HG02884 (cell line): Measurements from ENCODE around the gene WDR5B.
A peak's percentile ranks its signal among the peaks of the same experiment; 100 is the strongest.
"Not testable (repeated sequence)": the region's sequence is repeated elsewhere in the genome, so short reads cannot be mapped to it uniquely, and the experiment has no call there.

ENCODE experiments used
- ATAC-seq: cut with Tn5 transposase; IDR thresholded peaks from one replicate; pipeline ENCODE4 v1.9.1; 2021; ENCODE audit warnings: mild to moderate bottlenecking, moderate library complexity; ENCODE audit not compliant: unreplicated experiment

Gene WDR5B

GRCh38 chr3:122415762-122416654 lies at the start of gene WDR5B:
Gene WDR5B (minus strand): TSS chr3:122416062. CDS start chr3:122415528, 534 bp downstream.
- ATAC-seq, result peak; percentile 80

DNA sequence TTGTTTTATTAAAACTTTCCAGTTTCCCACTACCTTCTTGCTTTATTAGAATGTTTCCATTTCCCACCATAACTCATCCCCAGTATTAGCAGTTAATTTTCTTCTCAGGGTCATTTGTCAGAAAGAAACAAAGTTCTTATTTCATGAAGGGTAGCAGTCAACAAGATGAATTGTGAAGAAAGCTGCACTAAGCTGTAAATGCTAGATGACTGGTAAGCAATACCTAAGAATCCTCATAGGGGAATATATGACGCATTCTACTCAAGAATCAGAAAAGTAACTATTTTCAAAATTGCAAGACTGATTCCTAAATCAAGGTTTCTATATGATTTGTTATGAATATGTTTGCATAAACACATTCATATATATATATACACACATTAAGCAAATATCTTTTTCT lies 48.8 kb upstream of the WDR5B start:
- ATAC-seq, result no peak

DNA sequence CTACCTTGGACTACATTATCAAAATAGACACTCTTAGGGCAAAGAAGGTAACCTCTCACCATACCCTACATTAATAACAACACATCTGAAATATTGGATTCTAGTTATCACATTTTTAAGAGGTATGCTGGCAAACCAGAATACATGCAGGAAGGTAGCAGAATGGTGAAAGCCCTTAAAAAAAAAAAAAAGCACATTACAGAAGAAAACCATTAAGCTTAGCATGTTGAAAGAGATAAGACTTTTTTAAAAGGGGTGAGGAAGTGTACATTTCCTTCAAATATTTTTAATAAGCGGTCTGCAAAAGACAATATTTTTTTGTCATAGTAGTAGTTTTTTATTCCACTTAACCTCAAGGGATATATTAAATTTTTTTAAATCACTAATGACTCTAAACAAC lies 46.5 kb upstream of the WDR5B start:
- no peak for ATAC-seq

DNA sequence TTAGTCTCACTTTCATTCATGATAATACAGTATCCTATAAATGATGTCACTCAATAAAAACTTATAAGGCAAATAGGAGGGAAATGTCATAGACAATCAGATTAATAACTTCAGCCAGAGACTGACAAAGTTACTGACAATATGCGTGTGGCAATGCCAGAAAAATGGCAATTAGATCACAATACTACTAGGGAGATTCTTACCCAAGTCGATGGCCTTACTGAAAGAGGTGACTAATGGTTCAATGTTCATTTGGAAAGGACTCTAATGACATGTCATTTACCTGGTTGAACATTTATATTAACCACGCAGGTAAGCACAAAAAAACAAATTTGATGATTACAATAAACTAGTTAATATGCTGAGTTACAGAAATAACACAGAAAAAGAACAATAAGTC lies 45.9 kb upstream of the WDR5B start:
- no peak for ATAC-seq

DNA sequence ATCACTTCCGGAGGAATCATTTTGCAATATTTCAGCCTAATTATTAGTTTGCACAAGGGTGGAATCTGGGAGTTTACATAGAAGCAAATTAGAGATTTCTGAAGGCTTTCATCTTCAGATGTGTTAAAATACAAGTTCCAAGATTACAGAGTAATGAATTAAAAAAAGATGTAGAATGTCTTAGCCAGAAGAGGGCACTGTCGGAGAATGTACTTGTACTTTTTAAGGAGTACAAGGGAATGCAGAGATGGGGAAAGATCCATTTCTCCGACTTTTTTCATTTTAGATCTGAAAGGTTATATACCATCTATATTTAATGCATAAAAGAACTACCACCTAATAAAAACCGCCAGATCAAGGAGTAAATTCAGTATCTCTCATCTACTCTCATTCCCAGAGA lies 43.1 kb upstream of the WDR5B start:
- no peak for ATAC-seq

DNA sequence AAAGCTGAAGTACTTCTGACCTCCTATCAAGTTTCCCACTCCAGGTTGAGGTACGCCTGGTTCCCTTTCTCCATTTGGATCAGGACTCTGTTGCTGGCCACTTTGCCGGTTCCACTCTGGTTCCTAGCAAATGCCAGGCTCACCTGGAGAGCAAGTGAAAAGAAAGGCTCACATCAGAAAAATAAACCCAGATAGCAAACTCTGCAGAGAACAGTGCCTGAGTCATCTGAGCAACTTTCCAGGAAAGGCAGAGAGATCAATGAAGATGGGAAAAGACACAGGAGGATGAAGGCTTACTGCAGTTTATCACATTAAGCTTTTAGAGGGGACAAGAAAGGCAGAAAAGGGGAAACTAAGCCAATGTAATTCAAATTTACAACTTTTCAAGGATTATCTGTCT lies 41.8 kb upstream of the WDR5B start:
- no peak for ATAC-seq

DNA sequence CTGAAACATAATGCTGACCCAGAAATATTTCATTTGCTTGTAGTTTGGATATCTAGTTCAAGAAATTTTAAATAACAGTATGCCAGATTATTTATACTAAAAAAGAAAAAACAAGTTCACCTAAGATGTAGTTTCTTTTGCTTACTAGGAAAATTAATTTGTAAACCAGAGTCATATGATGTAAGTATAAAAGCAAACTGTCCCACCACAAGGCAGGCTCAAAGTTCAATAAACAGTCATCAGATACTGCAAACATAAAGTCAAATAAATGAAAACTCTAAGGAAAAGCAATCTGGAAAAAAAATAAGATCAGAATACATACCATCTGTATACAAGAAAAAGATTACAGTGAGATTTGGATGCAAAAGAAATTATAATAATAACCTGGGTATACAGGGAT lies 40.2 kb upstream of the WDR5B start:
- ATAC-seq, result no peak

GRCh38 chr3:122451371-122451770 lies 35.5 kb upstream of the WDR5B start:
- no peak for ATAC-seq

DNA sequence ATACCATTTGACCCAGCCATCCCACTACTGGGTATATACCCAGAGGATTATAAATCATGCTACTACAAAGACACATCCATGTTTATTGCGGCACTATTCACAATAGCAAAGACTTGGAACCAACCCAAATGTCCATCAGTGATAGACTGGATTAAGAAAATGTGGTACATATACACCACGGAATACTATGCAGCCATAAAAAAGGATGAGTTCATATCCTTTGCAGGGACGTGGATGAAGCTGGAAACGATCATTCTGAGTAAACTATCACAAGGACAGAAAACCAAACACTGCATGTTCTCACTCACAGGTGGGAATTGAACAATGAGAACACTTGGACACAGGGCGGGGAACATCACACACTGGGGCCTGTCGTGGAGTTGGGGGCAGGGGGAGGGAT lies 32.4 kb upstream of the WDR5B start:
- not testable (repeated sequence) for ATAC-seq

DNA sequence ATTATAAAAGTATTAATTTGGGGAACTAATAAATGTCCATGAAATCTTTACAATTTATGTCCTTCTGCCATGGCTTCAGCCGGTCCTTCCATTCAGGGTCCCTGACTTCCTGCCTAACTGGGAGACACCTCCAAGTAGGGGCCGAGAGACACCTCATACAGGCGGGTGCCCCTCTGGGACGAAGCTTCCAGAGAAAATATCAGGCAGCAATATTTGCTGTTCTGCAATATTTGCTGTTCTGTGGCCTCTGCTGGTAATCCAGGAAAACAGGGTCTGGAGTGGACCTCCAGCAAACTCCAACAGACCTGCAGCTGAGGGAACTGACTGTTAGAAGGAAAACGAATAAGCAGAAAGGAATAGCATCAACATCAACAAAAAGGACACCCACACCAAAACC lies 28.6 kb upstream of the WDR5B start:
- not testable (repeated sequence) for ATAC-seq

- not testable (repeated sequence) for ATAC-seq
Measured at GRCh38 chr3:122443762-122444490, 28.1 kb upstream of the WDR5B start.

GRCh38 chr3:122443090-122443489 lies 27.2 kb upstream of the WDR5B start:
- no peak for ATAC-seq

DNA sequence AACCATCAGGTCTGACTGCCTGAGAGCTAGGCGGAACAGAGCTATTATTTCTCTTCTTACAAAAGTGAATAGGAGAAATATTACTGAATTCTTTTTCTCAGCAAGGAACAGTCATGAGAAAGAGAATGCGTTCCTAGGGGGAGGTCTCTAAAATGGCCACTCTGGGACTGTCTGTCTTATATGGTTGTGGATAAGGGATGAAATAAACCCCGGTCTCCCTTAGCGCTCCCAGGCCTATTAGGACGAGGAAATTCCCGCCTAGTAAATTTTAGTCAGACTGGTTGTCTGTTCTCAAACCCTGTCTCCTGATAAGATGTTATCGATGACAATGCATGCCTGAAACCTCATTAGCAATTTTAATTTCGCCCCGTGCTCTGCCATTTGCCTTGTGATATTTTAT lies 20.1 kb upstream of the WDR5B start:
- no peak for ATAC-seq

DNA sequence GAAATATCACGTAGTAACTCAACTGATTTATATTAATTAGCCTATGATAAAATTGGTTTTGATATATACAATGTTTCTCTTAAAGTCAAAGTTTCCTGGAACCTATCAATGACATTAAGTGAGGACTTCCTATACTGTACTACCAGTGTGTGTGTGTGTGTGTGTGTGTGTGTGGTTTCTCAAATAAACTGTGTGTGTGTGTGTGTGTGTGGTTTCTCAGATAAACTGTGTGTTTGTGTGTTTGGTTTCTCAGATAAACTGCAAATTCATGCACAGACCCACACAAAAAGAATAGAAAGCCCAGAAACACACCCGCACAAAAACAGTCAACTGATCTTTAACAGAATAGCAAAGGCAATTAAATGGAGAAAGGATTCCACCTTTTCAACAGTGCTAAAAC lies 14.5 kb upstream of the WDR5B start:
- ATAC-seq, result no peak

DNA sequence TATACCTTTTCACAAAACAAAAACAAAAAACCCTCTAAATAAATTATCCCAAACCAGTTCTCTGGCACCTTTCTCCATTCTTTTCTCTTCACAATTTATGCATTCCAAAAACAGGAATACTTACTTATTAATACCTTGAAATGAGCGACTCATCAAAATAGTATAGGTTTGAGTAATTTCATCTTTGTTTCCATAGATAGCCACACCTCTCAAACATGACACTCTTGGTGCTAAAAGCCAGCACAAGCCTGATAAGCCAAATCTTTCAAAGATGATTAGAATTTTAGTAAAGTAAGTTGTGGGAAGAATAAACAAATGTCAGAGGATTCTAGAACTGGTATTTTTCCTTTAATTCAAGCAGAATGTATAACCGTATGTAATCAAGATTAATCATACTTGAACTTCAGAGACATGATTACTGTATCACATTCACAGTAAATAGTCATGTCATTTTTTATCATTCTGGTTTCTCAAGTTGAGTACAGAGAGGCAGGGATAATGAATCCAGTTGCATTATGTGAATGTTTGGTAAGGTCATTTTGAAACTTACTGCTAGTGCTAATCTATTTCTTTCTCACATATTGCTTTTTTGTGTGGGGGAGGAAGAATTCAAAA lies 12.1 kb upstream of the WDR5B start:
- peak; percentile 80 for ATAC-seq

DNA sequence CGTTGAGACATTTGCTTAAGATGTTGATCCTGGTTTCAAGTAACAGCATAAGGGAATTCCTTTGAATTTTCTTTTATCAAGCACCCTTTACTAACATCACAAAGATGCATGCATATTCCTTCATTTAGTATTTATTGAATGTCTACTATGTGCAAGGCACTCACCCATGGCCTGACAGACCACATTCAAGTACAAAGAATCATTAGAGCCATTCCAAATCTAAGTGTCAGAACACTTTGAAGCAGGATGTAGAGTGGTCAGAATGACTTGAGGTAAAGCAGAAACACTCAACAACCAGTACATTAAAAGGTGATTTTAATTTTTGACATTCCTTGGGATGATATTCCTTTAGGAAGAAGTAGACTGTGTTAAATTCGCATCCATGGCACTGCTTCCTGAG lies 6.0 kb upstream of the WDR5B start:
- no peak for ATAC-seq

GRCh38 chr3:122421101-122421500 lies 5.2 kb upstream of the WDR5B start:
- ATAC-seq, result no peak

DNA sequence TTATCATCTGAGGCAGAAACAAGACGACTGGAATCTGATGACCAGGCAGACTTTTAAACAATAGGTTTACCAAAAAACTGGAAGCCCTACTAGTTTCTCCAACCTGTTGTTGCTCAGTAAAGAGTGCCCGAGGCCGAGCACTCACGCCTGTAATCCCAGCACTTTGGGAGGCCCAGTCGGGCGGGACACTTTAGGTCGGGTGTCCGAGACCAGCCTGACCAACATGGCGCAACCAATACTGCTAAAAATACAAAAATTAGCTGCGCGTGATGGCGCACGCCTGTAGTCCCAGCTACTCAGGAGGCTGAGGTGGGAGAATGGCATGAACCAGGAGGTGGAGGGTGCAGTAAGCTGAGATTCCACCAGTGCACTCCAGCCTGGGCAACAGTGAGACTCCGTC lies 1.1 kb upstream of the WDR5B start:
- no peak for ATAC-seq

- peak; percentile 50 for ATAC-seq
Measured at GRCh38 chr3:122415104-122415744, 638 bp downstream of the WDR5B start.

DNA sequence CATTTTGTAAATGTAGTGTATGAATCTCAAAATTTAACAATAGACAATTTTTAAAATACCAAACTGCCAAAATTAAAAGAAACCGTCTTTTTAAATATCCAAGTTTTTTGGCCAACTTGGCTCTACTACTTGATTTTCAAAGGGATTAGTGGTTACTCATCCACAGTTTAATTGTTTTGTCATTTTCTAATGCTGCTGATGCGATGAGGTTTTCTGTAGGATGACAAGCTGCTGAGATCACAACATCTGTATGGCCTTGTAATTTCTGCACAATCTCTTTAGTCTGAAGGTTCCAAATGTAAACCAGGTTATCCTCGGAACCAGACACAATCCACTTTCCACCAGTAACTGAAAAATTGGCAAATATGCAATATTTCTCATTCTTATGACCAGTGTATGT lies 1.5 kb downstream of the WDR5B start:
- no peak for ATAC-seq

- ATAC-seq, result no peak
Measured at GRCh38 chr3:122410639-122411038, 5.2 kb downstream of the WDR5B start.
